Hepatocyte (in vitro differentiated cells): Measurements from ENCODE around the gene MS4A15. TPM values are rescaled to one million over a fixed set of nuclear protein-coding genes. Genes with fewer than 3 reads are reported as not detected.

Experiments
- DNase-seq: peaks from one replicate; pipeline ENCODE4 v3.0.0-alpha.2; 2016; ENCODE audit warnings: low spot score
- H2AFZ ChIP-seq: fragments of 200-600 bp; sonication (generic); 2 replicates; pipeline ENCODE4 v1.6.0; 2016; ENCODE audit warnings: antibody characterized with exemption, mild to moderate bottlenecking
- H3K27ac ChIP-seq: fragments of 200-600 bp; sonication (generic); 2 replicates; pipeline ENCODE4 v1.5.1; 2016; ENCODE audit warnings: mild to moderate bottlenecking
- H3K27me3 ChIP-seq: fragments of 200-600 bp; sonication (generic); 2 replicates; pipeline ENCODE4 v1.6.1; 2016
- H3K36me3 ChIP-seq: fragments of 200-600 bp; sonication (generic); replicated peaks from 2 replicates; pipeline ENCODE4 v1.5.1; 2016; ENCODE audit warnings: low read depth; ENCODE audit not compliant: insufficient read depth
- H3K4me1 ChIP-seq: fragments of 200-600 bp; sonication (generic); 2 replicates; pipeline ENCODE4 v1.5.1; 2016; ENCODE audit warnings: mild to moderate bottlenecking, moderate library complexity; ENCODE audit not compliant: insufficient read depth
- H3K4me2 ChIP-seq: fragments of 200-600 bp; sonication (generic); 2 replicates; pipeline ENCODE4 v1.6.0; 2016
- H3K4me3 ChIP-seq: fragments of 200-600 bp; sonication (generic); 2 replicates; pipeline ENCODE4 v1.5.1; 2016; ENCODE audit warnings: mild to moderate bottlenecking
- H3K79me2 ChIP-seq: fragments of 200-600 bp; sonication (generic); 2 replicates; pipeline ENCODE4 v1.6.0; 2017; ENCODE audit warnings: mild to moderate bottlenecking
- H3K9me2 ChIP-seq: fragments of 200-600 bp; sonication (generic); replicated peaks from 2 replicates; pipeline ENCODE4 v1.6.0; 2017; ENCODE audit warnings: mild to moderate bottlenecking; ENCODE audit not compliant: insufficient read depth
- H3K9me3 ChIP-seq: fragments of 200-600 bp; sonication (generic); 2 replicates; pipeline ENCODE4 v1.5.1; 2016; ENCODE audit warnings: low read depth, mild to moderate bottlenecking
- H4K20me1 ChIP-seq: fragments of 200-600 bp; sonication (generic); 2 replicates; pipeline ENCODE4 v1.6.0; 2016; ENCODE audit warnings: mild to moderate bottlenecking; ENCODE audit not compliant: insufficient read depth, poor library complexity, severe bottlenecking
- EZH2 ChIP-seq: fragments of 200-600 bp; sonication (generic); IDR thresholded peaks from 2 replicates; pipeline ENCODE4 v1.6.1; 2016; ENCODE audit warnings: antibody characterized with exemption, mild to moderate bottlenecking, borderline replicate concordance
- EZH2phosphoT487 ChIP-seq: fragments of 200-600 bp; sonication (generic); IDR thresholded peaks from one replicate; pipeline ENCODE4 v1.6.1; 2018; ENCODE audit warnings: antibody characterized with exemption, mild to moderate bottlenecking, low read depth, moderate library complexity; ENCODE audit not compliant: unreplicated experiment, severe bottlenecking
- WGBS: methylation state at CpG from one replicate; pipeline ENCODE4 v1.1.6; 2016; ENCODE audit warnings: low lambda C conversion rate; ENCODE audit errors: missing lambda C conversion rate; 5-methylcytosine and 5-hydroxymethylcytosine counted together
- polyA plus RNA-seq: library from polyadenylated mRNA; unstranded; fragments of >200 nt; fragmentation: Nextera tagmentation; extraction: Ambion mirVana; gene quantifications from 2 replicates; pipeline ENCODE4 v1.2.1, GENCODE V29; 2016
- total RNA-seq: library from RNA; depleted of rRNA; stranded (reverse); fragments of >200 nt; gene quantifications from 2 replicates; pipeline ENCODE4 v1.2.3, GENCODE V29; 2014
- TF ChIP-seq, protein P1 (sequence below): fragments of 200-600 bp; sonication (generic); IDR thresholded peaks from 2 replicates; pipeline ENCODE4 v1.5.1; 2016; ENCODE audit warnings: antibody characterized with exemption, mild to moderate bottlenecking; ENCODE audit not compliant: poor library complexity

The MS4A15 gene
- total and polyA plus RNA-seq, 2 experiments from 2014 or later: 1.1 to 4.3 TPM

DNA sequence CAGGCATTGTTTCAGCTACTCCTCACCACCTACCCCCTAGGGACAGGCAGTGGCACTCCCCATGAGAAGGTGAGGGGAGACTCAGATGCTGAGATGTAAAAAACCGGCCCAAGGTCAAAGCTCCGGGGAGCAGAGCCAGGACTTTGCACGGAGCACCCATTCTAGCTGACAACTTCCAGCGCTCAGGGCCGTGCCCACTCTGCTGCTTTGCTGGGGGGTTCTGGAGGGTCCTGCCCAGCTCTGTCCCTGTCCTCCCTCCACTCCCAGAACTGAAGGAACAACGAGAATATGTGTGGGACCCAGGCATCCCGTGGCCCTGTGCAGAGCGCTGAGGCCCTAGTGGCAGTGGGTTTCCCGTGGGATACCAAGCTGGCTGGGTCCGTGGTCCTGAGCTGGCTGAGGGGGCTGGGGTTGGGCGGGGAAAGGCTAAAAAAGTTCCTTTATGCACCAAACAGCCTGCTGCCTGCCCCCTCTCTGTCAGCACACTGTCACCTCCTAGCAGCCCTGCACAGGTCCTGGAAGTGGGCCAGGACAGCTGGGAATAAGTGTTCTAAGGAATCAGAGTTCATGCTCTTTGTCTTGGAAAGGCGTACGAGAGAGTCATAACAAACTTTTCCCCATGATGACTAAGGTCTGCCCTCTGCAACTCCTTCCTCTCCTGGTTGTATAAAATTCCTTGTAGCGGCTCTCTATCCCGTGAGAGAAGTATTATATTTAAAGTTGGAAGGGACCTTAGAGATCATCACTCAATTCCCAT lies 30.3 kb downstream of the MS4A15 start:
- Histone ChIP-seq H3K9me2 (no peaks in the 10 kb centered on the region), H4K20me1 (no peaks in the 10 kb centered on the region), H3K9me3 (no peaks in the 10 kb centered on the region), H3K27ac (no peak overlapping the region), H3K4me2 (no peak overlapping the region), H3K27me3 (no peaks in the 10 kb centered on the region), H3K79me2 (no peaks in the 10 kb centered on the region), H2AFZ (no peak overlapping the region), H3K4me3 (no peak overlapping the region), H3K36me3 (no peaks in the 10 kb centered on the region), H3K4me1 (peaks cover 5% of the 10 kb centered on the region)
- 73% methylated on average over 14 of the region's 15 CpGs for WGBS
- TF ChIP-seq EZH2 (no peak), EZH2phosphoT487 (no peak)
- TF ChIP-seq, protein P1, sequence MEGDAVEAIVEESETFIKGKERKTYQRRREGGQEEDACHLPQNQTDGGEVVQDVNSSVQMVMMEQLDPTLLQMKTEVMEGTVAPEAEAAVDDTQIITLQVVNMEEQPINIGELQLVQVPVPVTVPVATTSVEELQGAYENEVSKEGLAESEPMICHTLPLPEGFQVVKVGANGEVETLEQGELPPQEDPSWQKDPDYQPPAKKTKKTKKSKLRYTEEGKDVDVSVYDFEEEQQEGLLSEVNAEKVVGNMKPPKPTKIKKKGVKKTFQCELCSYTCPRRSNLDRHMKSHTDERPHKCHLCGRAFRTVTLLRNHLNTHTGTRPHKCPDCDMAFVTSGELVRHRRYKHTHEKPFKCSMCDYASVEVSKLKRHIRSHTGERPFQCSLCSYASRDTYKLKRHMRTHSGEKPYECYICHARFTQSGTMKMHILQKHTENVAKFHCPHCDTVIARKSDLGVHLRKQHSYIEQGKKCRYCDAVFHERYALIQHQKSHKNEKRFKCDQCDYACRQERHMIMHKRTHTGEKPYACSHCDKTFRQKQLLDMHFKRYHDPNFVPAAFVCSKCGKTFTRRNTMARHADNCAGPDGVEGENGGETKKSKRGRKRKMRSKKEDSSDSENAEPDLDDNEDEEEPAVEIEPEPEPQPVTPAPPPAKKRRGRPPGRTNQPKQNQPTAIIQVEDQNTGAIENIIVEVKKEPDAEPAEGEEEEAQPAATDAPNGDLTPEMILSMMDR: no peak
- DNase-seq: peak; percentile 29

DNA sequence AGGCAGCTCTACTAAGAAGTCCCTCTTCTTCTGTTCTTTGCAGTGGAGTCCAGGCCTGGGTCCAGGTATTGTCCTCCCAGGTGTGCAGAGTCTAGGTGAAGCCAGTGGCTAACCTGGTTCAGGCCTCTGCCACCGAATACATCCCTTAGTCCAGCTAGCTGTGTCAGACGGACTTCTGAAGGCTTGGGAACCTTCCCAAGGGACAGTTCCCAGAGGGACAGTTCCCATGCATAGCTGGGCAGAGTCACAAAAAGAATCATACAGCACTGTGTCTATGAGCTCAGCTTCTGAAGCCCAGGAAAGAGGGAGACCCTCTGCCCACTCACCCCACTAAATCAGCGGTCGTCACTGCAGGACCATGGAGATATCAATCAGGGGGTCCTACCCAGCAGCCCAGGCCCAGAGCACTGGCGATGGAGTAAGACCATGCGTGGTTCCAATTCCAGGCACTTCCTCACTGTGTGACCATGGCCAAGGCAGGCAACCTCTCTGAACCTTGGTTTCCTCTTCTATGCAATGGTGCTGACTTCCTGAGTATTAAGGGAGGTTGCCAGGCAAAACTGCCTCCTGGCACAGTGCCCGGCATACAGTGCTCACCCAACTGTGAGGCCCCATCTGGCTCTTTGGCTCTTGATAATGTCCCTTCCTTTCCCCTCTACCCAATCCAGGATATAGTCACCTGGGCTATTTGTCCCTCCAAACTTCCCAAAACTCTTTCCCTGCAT lies 31.9 kb downstream of the MS4A15 start:
- Histone ChIP-seq H2AFZ (no peak overlapping the region), H3K27ac (no peak overlapping the region), H3K79me2 (no peaks in the 10 kb centered on the region), H3K9me2 (no peaks in the 10 kb centered on the region), H3K4me3 (no peak overlapping the region), H3K4me2 (no peak overlapping the region), H3K36me3 (no peaks in the 10 kb centered on the region), H3K27me3 (no peaks in the 10 kb centered on the region), H3K9me3 (no peaks in the 10 kb centered on the region), H4K20me1 (no peaks in the 10 kb centered on the region), H3K4me1 (peaks cover 5% of the 10 kb centered on the region)
- no peak for DNase-seq
- 91% methylated on average over 7 of the region's 7 CpGs for WGBS
- TF ChIP-seq EZH2 (no peak), EZH2phosphoT487 (no peak)
- TF ChIP-seq, protein P1: no peak

DNA sequence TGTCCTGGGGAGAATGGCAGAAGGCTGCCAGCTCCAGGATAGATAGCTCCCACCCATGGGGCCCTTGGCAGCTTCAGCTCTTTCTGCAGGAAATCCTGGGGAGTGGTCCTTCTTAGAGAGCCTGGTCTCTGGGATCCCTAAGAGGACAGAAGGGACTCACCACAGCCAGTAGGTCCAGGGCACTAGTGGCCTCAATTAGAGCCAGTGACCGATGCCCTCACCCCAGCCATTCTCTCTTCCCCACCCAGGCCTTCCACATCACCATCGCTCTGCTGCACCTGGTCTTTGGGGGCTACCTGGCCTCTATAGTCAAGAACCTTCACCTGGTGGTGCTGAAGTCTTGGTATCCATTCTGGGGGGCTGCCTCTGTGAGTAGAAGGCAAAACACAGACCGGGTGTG lies 34.1 kb downstream of the MS4A15 start:
- Histone ChIP-seq H4K20me1 (no peaks in the 10 kb centered on the region), H3K9me3 (no peaks in the 10 kb centered on the region), H3K4me1 (peaks cover 5% of the 10 kb centered on the region), H3K4me2 (no peak overlapping the region), H3K27me3 (no peaks in the 10 kb centered on the region), H3K4me3 (no peak overlapping the region), H3K36me3 (no peaks in the 10 kb centered on the region), H3K79me2 (no peaks in the 10 kb centered on the region), H2AFZ (no peak overlapping the region), H3K9me2 (no peaks in the 10 kb centered on the region), H3K27ac (no peak overlapping the region)
- no peak for DNase-seq
- WGBS: 77% methylated on average over 3 of the region's 3 CpGs
- no peak for TF ChIP-seq EZH2phosphoT487
- TF ChIP-seq, protein P1: no peak
- TF ChIP-seq EZH2: no peak
